Measurements from ENCODE around the gene MLH3.

DNA sequence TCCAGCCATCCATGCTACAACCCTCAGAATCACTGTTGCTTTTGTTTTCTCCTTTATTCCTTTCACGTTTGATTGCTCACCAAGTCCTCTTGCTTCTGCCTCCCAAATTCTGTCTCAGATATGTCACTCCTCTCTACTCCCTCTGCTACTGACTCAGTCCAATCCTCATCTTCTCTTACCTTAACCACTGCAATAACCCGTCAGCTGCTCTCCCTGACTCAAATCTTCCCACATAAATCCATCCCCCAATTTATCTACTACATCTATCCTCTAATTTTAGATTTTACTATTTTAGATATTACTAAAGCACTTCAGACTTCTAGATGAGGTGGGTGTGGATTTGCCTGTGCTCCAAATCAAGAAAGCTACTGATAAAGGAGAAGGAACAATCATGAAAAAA is 25.4 kb downstream of the MLH3 start:
- no peak for TF ChIP-seq YY1 (IDR thresholded peaks at IDR 0.05)
- TF ChIP-seq, protein P1, sequence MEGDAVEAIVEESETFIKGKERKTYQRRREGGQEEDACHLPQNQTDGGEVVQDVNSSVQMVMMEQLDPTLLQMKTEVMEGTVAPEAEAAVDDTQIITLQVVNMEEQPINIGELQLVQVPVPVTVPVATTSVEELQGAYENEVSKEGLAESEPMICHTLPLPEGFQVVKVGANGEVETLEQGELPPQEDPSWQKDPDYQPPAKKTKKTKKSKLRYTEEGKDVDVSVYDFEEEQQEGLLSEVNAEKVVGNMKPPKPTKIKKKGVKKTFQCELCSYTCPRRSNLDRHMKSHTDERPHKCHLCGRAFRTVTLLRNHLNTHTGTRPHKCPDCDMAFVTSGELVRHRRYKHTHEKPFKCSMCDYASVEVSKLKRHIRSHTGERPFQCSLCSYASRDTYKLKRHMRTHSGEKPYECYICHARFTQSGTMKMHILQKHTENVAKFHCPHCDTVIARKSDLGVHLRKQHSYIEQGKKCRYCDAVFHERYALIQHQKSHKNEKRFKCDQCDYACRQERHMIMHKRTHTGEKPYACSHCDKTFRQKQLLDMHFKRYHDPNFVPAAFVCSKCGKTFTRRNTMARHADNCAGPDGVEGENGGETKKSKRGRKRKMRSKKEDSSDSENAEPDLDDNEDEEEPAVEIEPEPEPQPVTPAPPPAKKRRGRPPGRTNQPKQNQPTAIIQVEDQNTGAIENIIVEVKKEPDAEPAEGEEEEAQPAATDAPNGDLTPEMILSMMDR (IDR thresholded peaks at IDR 0.05; ENCODE audit: low read depth, low read length, missing input control) = no peak
- TF ChIP-seq, protein P2, sequence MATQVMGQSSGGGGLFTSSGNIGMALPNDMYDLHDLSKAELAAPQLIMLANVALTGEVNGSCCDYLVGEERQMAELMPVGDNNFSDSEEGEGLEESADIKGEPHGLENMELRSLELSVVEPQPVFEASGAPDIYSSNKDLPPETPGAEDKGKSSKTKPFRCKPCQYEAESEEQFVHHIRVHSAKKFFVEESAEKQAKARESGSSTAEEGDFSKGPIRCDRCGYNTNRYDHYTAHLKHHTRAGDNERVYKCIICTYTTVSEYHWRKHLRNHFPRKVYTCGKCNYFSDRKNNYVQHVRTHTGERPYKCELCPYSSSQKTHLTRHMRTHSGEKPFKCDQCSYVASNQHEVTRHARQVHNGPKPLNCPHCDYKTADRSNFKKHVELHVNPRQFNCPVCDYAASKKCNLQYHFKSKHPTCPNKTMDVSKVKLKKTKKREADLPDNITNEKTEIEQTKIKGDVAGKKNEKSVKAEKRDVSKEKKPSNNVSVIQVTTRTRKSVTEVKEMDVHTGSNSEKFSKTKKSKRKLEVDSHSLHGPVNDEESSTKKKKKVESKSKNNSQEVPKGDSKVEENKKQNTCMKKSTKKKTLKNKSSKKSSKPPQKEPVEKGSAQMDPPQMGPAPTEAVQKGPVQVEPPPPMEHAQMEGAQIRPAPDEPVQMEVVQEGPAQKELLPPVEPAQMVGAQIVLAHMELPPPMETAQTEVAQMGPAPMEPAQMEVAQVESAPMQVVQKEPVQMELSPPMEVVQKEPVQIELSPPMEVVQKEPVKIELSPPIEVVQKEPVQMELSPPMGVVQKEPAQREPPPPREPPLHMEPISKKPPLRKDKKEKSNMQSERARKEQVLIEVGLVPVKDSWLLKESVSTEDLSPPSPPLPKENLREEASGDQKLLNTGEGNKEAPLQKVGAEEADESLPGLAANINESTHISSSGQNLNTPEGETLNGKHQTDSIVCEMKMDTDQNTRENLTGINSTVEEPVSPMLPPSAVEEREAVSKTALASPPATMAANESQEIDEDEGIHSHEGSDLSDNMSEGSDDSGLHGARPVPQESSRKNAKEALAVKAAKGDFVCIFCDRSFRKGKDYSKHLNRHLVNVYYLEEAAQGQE (IDR thresholded peaks at IDR 0.05) = no peak
- TF ChIP-seq, protein P3, sequence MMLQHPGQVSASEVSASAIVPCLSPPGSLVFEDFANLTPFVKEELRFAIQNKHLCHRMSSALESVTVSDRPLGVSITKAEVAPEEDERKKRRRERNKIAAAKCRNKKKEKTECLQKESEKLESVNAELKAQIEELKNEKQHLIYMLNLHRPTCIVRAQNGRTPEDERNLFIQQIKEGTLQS (IDR thresholded peaks at IDR 0.05) = no peak
- no peak for TF ChIP-seq FOXA1 (IDR thresholded peaks at IDR 0.05)
- TF ChIP-seq RAD21 (IDR thresholded peaks at IDR 0.05) = no peak
- no peak for TF ChIP-seq GABPA (IDR thresholded peaks at IDR 0.05 in 1 of 2, conservative IDR thresholded peaks at IDR 0.05 in 1 of 2)
- TF ChIP-seq JUND (IDR thresholded peaks at IDR 0.05) = no peak
- no peak for TF ChIP-seq TAF1 (conservative IDR thresholded peaks at IDR 0.05)

Data from liver (tissue), 3 donors.